Heart right ventricle (tissue), 16 donors: ENCODE results near the gene EDC3. TPM values are rescaled to one million over a fixed set of nuclear protein-coding genes. Genes with fewer than 3 reads are reported as not detected.

Source experiments
- ATAC-seq, 8 donors: fragments of 200-7000 bp; cut with Tn5 transposase; one replicate each; pipeline ENCODE4 v1.9.1; 2020; ENCODE audit warnings: mild to moderate bottlenecking in 8 of 8, moderate library complexity in 8 of 8, moderate number of reproducible peaks in 1 of 8
- DNase-seq, 2 donors: peaks; one replicate each; pipeline ENCODE4 v3.0.0-alpha.2; 2020
- H3K27ac ChIP-seq, 10 donors: fragments of 200-600 bp; sonication (generic) in 2 of 10; one replicate each; pipeline versions ENCODE4 v1.5.0 to v1.8.0; 2020 to 2022; ENCODE audit warnings: mild to moderate bottlenecking in 3 of 10
- H3K27me3 ChIP-seq, 7 donors: fragments of 200-600 bp; one replicate each; pipeline ENCODE4 v1.8.0; 2021 to 2022; ENCODE audit warnings: mild to moderate bottlenecking in 2 of 7
- H3K36me3 ChIP-seq, 9 donors: fragments of 200-600 bp; sonication (generic) in 1 of 9; one replicate each; pipeline versions ENCODE4 v1.5.0 to v1.8.0; 2020 to 2022; ENCODE audit warnings: mild to moderate bottlenecking in 2 of 9
- H3K4me1 ChIP-seq, 9 donors: fragments of 200-600 bp; sonication (generic) in 1 of 9; one replicate each; pipeline versions ENCODE4 v1.5.0 to v1.8.0; 2020 to 2022; ENCODE audit warnings: mild to moderate bottlenecking in 4 of 9
- H3K4me3 ChIP-seq, 10 donors: fragments of 200-600 bp; sonication (generic) in 2 of 10; one replicate each; pipeline versions ENCODE4 v1.5.0 to v1.8.0; 2020 to 2022; ENCODE audit warnings: mild to moderate bottlenecking in 7 of 10, moderate library complexity in 2 of 10
- H3K9me3 ChIP-seq, 11 donors: fragments of 200-600 bp in 10 of 11; sonication (generic) in 2 of 11; one replicate each; pipeline versions ENCODE4 v1.5.0 to v1.8.0; 2013 to 2022; ENCODE audit warnings: mild to moderate bottlenecking in 2 of 11, control low read depth in 1 of 11, moderate library complexity in 1 of 11
- WGBS, 2 donors: extraction: QIAGEN DNeasy Blood & Tissue Kit; methylation state at CpG; one replicate each; pipeline ENCODE4 v1.1.7; 2013; ENCODE audit warnings: inconsistent platforms in 1 of 2; 5-methylcytosine and 5-hydroxymethylcytosine counted together
- intact Hi-C, 10 donors: fragments of 100-400 bp; cut with DNase I; formaldehyde crosslinking; loops; one replicate each; pipeline versions ENCODE4 v1.11.1 to v1.14.2; 2022
- polyA plus RNA-seq, 2 donors: library from polyadenylated mRNA; stranded (reverse); fragments of 200-250 nt; gene quantifications; one replicate each; pipeline ENCODE4 v1.2.3, GENCODE V29; 2013
- total RNA-seq, 10 donors: library from RNA; stranded (reverse); fragmentation: NEBNext Ultra II Directional in 3 of 10; extraction: Animal tissue kit (Norgen Biotek cat#: 25700) in 3 of 10; gene quantifications; one replicate each; pipeline versions ENCODE4 v1.2.1 to v1.2.4, GENCODE V29; 2021 to 2023
- TF ChIP-seq, protein P1 (sequence below), 9 donors: fragments of 200-600 bp; sonication (generic) in 2 of 9; IDR thresholded peaks; one replicate each; pipeline versions ENCODE4 v1.5.0 to v1.8.0; 2021 to 2022; ENCODE audit warnings: antibody characterized with exemption in 9 of 9, mild to moderate bottlenecking in 5 of 9, moderate library complexity in 1 of 9
- donor health status: Arrhythmogenic right ventricular cardiomyopathy.
- donor health status: ischemic (EF 13 %, LVEDD 7.1; RV severe dilation, severe dysfunction).
- donor health status: healthy with polysubstance abuse.
- donor health status: DM: no; HTN: yes; CAD: no.
- donor health status: DM: no; HTN: no; CAD: no.
- donor health status: ischemic (EF 25% LVEDD 6.9; RV normal size, moderate dysfunction).
- donor health status: ischemic (EF 25% LVEDD 5.7; RV mildly dilated, moderate dysfunction).
- donor health status: healthy.
- donor health status: DM: yes; HTN: yes; CAD: no.
- donor health status: Ischemic cardiomyopathy.
- donor health status: ischemic (EF 35%, LVEDD 5.7; RV mildly dilated, moderate dysfunction).
- donor health status: nonischemic (EF 11% LVEDD 7.7; RV severe dilation, severe dysfunction).
- donor health status: DM: yes; HTN: yes; CAD: no.
- donor health status: PGD.
- donor health status: ischemic (EF 29% LVEDD 5.4; RV normal size, mild dysfunction).
- donor health status: nonischemic (EF 23%, LVEDD 6.1; RV moderate dilation, normal function).

The EDC3 gene
- total and polyA plus RNA-seq, 12 donors, result 10.4 to 18.1 (median 15.5) TPM

DNA sequence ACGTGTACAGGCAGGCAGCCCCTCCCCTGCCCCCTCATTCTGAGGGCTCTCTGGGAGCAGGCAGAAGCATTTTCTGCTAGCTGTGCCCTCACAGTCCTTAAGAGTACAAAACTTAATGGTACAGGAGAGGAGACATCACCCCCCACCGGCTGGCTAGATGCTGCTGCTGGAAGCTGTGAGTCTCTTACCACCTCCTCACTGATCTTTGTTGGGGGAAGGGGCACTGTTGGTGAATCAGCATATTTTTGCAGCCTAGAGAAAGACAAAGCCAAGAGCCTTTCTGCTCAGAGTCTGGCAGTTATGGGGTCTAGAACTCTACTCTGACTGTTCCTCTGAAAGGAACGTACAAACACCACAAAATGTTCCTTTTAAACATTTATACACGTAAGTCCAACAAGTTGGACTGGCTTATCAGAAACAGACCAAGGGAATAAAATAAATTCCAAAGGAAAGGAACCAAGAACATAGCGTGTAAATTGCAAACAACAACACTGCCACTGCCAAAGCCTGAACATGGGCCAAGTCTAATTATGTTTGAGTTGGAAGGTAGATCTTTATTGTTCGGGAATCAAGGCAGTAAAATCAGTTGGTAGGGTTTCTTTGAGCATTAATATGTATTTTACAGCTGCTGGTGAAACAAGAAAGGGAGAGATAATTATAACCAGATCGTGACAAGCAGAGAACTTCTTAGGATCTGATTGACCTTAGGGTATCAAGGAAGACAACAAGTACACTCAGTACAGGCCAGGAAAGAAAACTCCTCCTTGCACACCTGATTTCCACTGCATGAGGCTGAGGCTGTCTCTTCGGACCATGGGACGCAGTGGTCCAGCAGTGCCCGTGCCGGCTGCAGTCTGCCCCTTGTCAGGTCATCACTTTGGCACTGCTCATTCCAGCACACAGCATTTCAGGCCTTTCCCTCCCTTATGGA, 52.8 kb downstream of the EDC3 start:
- WGBS, 2 donors, result 33 to 37% methylated on average over 11 of the region's 11 CpGs
- ATAC-seq, result peak in 6 of 8 donors; percentile 13 to 46 (median 31)
- Histone ChIP-seq H3K4me3 (no peak overlapping the region), H3K27ac (peak overlapping the region in 6 of 10 donors; percentile 1 to 71 (median 22)), H3K9me3 (no peaks in the 10 kb centered on the region), H3K36me3 (peaks cover 0 to 63% (median 10%) of the 10 kb centered on the region in 9 donors), H3K4me1 (peaks cover 8 to 44% (median 26%) of the 10 kb centered on the region in 9 donors), H3K27me3 (no peaks in the 10 kb centered on the region)
- intact Hi-C loops, result loop anchor here in 1 of 10 donors (10.0 kb wide), 1 partner anchor 52 kb away; the partner anchor contains the start of gene EDC3
- no peak for DNase-seq
- TF ChIP-seq, protein P1, sequence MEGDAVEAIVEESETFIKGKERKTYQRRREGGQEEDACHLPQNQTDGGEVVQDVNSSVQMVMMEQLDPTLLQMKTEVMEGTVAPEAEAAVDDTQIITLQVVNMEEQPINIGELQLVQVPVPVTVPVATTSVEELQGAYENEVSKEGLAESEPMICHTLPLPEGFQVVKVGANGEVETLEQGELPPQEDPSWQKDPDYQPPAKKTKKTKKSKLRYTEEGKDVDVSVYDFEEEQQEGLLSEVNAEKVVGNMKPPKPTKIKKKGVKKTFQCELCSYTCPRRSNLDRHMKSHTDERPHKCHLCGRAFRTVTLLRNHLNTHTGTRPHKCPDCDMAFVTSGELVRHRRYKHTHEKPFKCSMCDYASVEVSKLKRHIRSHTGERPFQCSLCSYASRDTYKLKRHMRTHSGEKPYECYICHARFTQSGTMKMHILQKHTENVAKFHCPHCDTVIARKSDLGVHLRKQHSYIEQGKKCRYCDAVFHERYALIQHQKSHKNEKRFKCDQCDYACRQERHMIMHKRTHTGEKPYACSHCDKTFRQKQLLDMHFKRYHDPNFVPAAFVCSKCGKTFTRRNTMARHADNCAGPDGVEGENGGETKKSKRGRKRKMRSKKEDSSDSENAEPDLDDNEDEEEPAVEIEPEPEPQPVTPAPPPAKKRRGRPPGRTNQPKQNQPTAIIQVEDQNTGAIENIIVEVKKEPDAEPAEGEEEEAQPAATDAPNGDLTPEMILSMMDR (IDR thresholded peaks at IDR 0.05), result no peak

DNA sequence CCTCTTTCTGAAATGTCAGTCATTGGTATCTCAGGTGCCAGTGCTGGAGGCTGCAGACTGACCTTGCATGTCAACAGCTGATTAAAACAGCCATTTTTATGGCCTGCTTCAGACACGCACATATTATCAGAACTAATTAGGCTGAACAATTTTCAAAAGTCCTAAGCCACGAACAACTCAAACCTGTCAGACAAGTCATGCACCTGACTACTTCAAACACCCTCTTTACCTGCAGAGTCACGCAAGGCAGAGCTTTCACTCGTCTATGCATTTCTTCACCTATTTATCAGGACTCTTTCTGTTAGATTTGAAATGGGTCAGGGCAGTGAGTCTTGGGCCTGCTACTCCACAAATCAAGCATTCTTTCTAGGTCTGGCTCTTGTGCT, 53.5 kb downstream of the EDC3 start:
- intact Hi-C loops, result loop anchor here in 1 of 10 donors (10.0 kb wide), 1 partner anchor 52 kb away; the partner anchor contains the start of gene EDC3
- DNase-seq (no peak), ATAC-seq (peak in 4 of 8 donors; percentile 9 to 29 (median 23))
- peak overlapping the region in 4 of 10 donors; percentile 20 to 71 (median 32) for H3K27ac ChIP-seq
- no peaks in the 10 kb centered on the region for H3K27me3 ChIP-seq
- WGBS, 2 donors, result 47 to 65% methylated on average over 4 of the region's 4 CpGs
- peaks cover 8 to 44% (median 26%) of the 10 kb centered on the region in 9 donors for H3K4me1 ChIP-seq
- H3K9me3 ChIP-seq, result no peaks in the 10 kb centered on the region
- TF ChIP-seq, protein P1 (IDR thresholded peaks at IDR 0.05), result no peak
- H3K36me3 ChIP-seq, result peaks cover 0 to 64% (median 11%) of the 10 kb centered on the region in 9 donors
- H3K4me3 ChIP-seq, result no peak overlapping the region

DNA sequence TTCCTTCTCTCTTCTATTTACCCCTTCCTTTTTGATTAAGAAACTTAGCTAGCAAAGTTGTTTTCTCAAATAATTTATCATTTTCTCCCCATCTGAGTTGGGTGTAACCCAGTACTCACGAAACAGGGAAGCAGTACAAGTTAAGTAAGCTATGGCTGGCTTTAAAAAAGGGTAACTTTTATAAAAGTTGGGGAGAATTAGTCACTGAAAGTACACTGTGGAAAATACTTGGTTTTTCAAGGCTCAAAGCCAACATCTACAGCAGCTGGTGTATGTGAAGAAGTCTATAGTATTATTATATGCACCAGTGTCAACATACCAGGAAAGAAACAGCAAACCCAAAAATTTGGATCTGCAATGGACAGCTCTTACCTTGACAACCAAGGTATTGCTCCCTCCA, 54.7 kb downstream of the EDC3 start:
- WGBS, 2 donors, result 91 to 93% methylated on average over 1 of the region's 1 CpG
- no peak for ATAC-seq
- intact Hi-C loops, result loop anchor here in 1 of 10 donors (10.0 kb wide), 1 partner anchor 54 kb away; the partner anchor contains the start of gene EDC3
- H3K9me3 ChIP-seq, result no peaks in the 10 kb centered on the region
- TF ChIP-seq, protein P1 (IDR thresholded peaks at IDR 0.05), result no peak
- no peak for DNase-seq
- H3K4me3 ChIP-seq, result no peak overlapping the region
- peaks cover 8 to 40% (median 26%) of the 10 kb centered on the region in 9 donors for H3K4me1 ChIP-seq
- no peak overlapping the region for H3K27ac ChIP-seq
- H3K27me3 ChIP-seq, result no peaks in the 10 kb centered on the region
- H3K36me3 ChIP-seq, result peaks cover 0 to 72% (median 23%) of the 10 kb centered on the region in 9 donors

DNA sequence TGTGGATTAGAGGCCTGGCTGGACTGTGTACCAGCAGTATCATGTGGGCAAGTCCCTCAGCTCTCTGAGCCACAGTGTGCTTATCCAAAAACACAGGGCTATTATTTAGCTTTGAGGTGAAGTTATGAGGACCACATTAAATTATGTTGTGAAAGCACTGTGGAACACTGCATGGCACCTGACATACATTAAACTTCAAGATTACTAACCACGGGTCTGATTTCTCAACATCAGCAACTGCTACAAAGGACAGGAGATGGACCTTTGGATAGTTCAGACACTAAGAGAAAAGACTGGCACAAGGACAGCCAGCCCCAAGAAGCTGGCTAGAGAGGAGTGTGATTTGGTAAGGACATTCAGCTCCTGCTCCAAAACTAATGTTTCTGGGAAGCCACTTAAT, 58.8 kb downstream of the EDC3 start:
- Histone ChIP-seq H3K27ac (no peak overlapping the region), H3K9me3 (no peaks in the 10 kb centered on the region), H3K4me3 (no peak overlapping the region), H3K4me1 (peaks cover under 1 to 18% (median 8%) of the 10 kb centered on the region in 9 donors), H3K27me3 (no peaks in the 10 kb centered on the region), H3K36me3 (peaks cover 0 to 99% (median 49%) of the 10 kb centered on the region in 9 donors)
- WGBS, 2 donors, result 82 to 89% methylated on average over 1 of the region's 1 CpG
- TF ChIP-seq, protein P1 (IDR thresholded peaks at IDR 0.05), result no peak
- no peak for ATAC-seq
- no peak for DNase-seq
- intact Hi-C loops, result loop anchor here in 7 of 10 donors (5.0 to 10.0 kb wide), 3 partner anchors 252 to 318 kb away; partner anchors contain the start of gene RPP25 (in 6 of the 7)
